NOMO-1 (cell line): ENCODE data around the gene GIMAP8.
"Not testable (repeated sequence)": the region's sequence is repeated elsewhere in the genome, so short reads cannot be mapped to it uniquely, and the experiment has no call there.

Experiments used
- DNase-seq, 2 experiments: peaks; one replicate each; lab custom pipeline; 2025; ENCODE audit not compliant: unreplicated experiment in 2 of 2; lab: John Stamatoyannopoulos, UW

Gene GIMAP8

GRCh38 chr7:150503581-150503980, 53.2 kb downstream of the GIMAP8 start:
- DNase-seq, result no peak

- no peak for DNase-seq
Measured at GRCh38 chr7:150507947-150508602, 57.6 kb downstream of the GIMAP8 start.

GRCh38 chr7:150511048-150511447, 60.6 kb downstream of the GIMAP8 start:
- DNase-seq, result no peak

GRCh38 chr7:150513758-150514157, 63.3 kb downstream of the GIMAP8 start:
- no peak for DNase-seq

GRCh38 chr7:150514748-150515222, 64.4 kb downstream of the GIMAP8 start, which contains the start of gene GIMAP7:
GIMAP7 (plus strand) TSS chr7:150514872; CDS start chr7:150519975, 5,103 bp downstream.
- no peak for DNase-seq

- DNase-seq, result no peak
Measured at GRCh38 chr7:150515248-150516147, 65.1 kb downstream of the GIMAP8 start.

- DNase-seq, result no peak
Measured at GRCh38 chr7:150516956-150517745, 66.7 kb downstream of the GIMAP8 start.

- DNase-seq, result no peak
Measured at GRCh38 chr7:150519310-150519709, 68.9 kb downstream of the GIMAP8 start.

- DNase-seq, result no peak
Measured at GRCh38 chr7:150520145-150520544, 69.7 kb downstream of the GIMAP8 start.

- DNase-seq, result not testable (repeated sequence)
Measured at GRCh38 chr7:150522931-150523330, 72.5 kb downstream of the GIMAP8 start.

- no peak for DNase-seq
Measured at GRCh38 chr7:150524018-150524417, 73.6 kb downstream of the GIMAP8 start.
